Neutrophil (primary cell): ENCODE data around the gene STIMATE.
A peak's percentile ranks its signal among the peaks of the same experiment; 100 is the strongest.

ENCODE experiments used
- H3K27ac ChIP-seq: fragments of 200-600 bp; sonication (generic); 2 replicates; pipeline ENCODE4 v1.5.1; 2016; ENCODE audit warnings: mild to moderate bottlenecking, moderate library complexity
- H3K27me3 ChIP-seq: fragments of 200-600 bp; sonication (generic); 2 replicates; pipeline ENCODE4 v1.6.0; 2016; ENCODE audit warnings: mild to moderate bottlenecking
- H3K36me3 ChIP-seq: fragments of 200-600 bp; sonication (generic); 2 replicates; pipeline ENCODE4 v1.5.1; 2017
- H3K4me1 ChIP-seq, 2 experiments: fragments of 200-600 bp in 1 of 2; sonication (generic) in 1 of 2; 1 replicate in 1 of 2; 2 replicates in 1 of 2; pipeline versions ENCODE4 v1.5.1 to v1.6.1; 2013 to 2016; ENCODE audit warnings: low read depth in 1 of 2, low read length in 1 of 2, mild to moderate bottlenecking in 1 of 2, moderate library complexity in 1 of 2; ENCODE audit not compliant: control insufficient read depth in 1 of 2, insufficient read depth in 1 of 2
- H3K4me3 ChIP-seq, 2 experiments: fragments of 200-600 bp in 1 of 2; sonication (generic) in 1 of 2; 1 replicate in 1 of 2; 2 replicates in 1 of 2; pipeline ENCODE4 v1.5.1; 2013 to 2016; ENCODE audit warnings: low read depth in 1 of 2, low read length in 1 of 2, mild to moderate bottlenecking in 1 of 2, moderate library complexity in 1 of 2
- H3K9me3 ChIP-seq: fragments of 200-600 bp; sonication (generic); 2 replicates; pipeline ENCODE4 v1.5.1; 2016
- CTCF ChIP-seq: fragments of 200-600 bp; sonication (generic); IDR thresholded peaks from 2 replicates; pipeline ENCODE4 v1.5.1; 2016; ENCODE audit warnings: antibody characterized with exemption

STIMATE gene

DNA sequence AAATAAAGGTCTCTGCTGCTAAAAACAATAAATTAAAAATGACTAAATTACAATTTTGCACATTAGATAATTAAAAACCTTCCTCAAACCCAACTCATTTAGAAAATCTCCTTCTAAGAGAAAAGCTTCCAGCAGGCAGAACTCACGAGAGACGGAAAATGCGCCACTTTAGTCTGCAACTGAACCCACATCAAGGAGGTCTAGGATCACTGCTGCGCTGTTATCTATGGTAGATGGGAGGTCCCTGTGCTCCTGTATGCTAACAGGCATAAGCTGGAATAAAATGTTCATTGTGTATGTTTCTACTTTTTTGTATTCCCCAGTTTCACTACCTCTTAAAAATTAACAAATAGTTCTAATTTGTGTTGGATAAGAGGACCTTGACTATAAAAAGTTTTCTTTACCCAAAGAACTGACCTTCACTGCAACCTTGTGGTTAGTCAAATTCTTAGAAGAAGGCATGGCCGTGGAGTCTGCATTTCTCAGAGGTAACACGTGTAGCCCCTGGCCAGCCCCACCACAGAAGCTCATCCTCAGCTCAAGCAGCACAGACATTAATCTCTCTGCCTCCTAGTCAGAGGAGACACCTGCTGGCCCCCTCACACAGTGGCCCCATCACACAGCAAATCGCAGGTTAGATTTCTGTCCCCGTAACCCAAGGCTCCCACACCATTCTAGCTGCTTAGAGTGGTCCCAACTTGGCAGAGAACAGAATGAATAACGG lies 22.3 kb downstream of the STIMATE start:
- Histone ChIP-seq H3K27ac (no peak overlapping the region), H3K27me3 (no peaks in the 10 kb centered on the region), H3K36me3 (peaks cover 8% of the 10 kb centered on the region), H3K4me1 (peaks cover 48 to 75% of the 10 kb centered on the region in 2 experiments), H3K4me3 (no peak overlapping the region), H3K9me3 (no peaks in the 10 kb centered on the region)
- no peak for TF ChIP-seq CTCF

DNA sequence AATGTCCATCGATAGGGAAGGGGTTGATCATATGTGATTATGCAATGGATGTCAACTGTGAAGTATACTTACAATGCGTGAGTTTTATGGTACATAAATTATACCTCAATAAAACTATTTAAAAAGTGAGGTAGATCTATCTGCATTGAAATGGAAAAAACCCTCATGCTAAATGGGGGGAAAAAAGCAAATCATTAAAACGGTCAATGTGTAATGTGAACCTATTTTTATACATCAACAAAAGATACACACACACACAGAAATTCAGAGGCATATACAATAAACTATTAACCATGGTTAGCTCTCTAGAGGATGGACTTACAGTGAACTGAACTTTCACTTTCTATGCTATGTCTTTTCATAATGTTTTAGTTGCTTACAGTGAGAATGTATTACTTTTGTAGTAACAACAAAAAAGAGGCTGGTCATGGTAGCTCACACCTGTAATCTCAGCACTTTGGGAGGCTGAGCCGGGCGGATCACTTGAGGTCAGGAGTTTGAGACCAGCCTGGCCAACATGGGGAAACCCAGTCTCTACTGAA lies 23.1 kb downstream of the STIMATE start:
- no peak overlapping the region for H3K4me3 ChIP-seq
- no peaks in the 10 kb centered on the region for H3K9me3 ChIP-seq
- H3K27ac ChIP-seq: peak overlapping the region; percentile 73
- H3K4me1 ChIP-seq: peaks cover 56 to 83% of the 10 kb centered on the region in 2 experiments
- no peak for TF ChIP-seq CTCF
- H3K27me3 ChIP-seq: no peaks in the 10 kb centered on the region
- peaks cover under 1% of the 10 kb centered on the region for H3K36me3 ChIP-seq

GRCh38 chr3:52873433-52874159 lies 23.8 kb downstream of the STIMATE start:
- Histone ChIP-seq H3K27me3 (no peaks in the 10 kb centered on the region), H3K36me3 (no peaks in the 10 kb centered on the region), H3K9me3 (no peaks in the 10 kb centered on the region), H3K4me1 (peaks cover 57 to 87% of the 10 kb centered on the region in 2 experiments), H3K27ac (peak overlapping the region; percentile 73), H3K4me3 (no peak overlapping the region)
- no peak for TF ChIP-seq CTCF

DNA sequence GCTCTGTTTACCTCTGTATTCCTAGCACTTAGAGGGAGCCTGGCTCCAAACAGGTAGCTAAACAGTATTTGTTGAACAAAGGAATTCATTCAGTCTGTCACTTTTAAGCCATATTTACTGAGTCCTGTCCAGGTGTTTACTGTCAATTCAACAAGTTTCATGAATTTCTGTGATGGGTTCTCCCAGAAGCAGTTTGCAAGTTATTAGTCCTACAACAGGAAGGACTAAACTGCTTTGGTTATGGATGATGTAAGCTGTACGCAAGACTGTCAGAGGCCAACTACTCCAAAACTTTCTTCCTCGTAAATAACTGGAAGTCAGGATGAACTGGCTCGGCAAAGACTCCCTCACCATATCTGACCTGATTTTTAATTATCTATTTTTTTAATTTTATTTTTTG lies 25.1 kb downstream of the STIMATE start:
- no peaks in the 10 kb centered on the region for H3K36me3 ChIP-seq
- peaks cover 54 to 82% of the 10 kb centered on the region in 2 experiments for H3K4me1 ChIP-seq
- H3K27ac ChIP-seq: peak overlapping the region; percentile 73
- H3K9me3 ChIP-seq: no peaks in the 10 kb centered on the region
- no peaks in the 10 kb centered on the region for H3K27me3 ChIP-seq
- TF ChIP-seq CTCF: no peak
- H3K4me3 ChIP-seq: no peak overlapping the region

- H3K9me3 ChIP-seq: no peaks in the 10 kb centered on the region
- peaks cover 49 to 77% of the 10 kb centered on the region in 2 experiments for H3K4me1 ChIP-seq
- no peak overlapping the region for H3K4me3 ChIP-seq
- no peak for TF ChIP-seq CTCF
- H3K36me3 ChIP-seq: no peaks in the 10 kb centered on the region
- H3K27ac ChIP-seq: peak overlapping the region; percentile 73
- no peaks in the 10 kb centered on the region for H3K27me3 ChIP-seq
Measured at GRCh38 chr3:52871761-52872160, 25.6 kb downstream of the STIMATE start.
